Body of pancreas (tissue), 4 donors: ENCODE data around the gene FJX1.

Source experiments
- CTCF ChIP-seq, 7 experiments: fragments of 450-650 bp in 4 of 7; fragments of 200-600 bp in 3 of 7; sonication (generic) in 3 of 7; IDR thresholded peaks; one replicate each; pipeline ENCODE4 v1.5.1; 2016 to 2019; ENCODE audit warnings: antibody characterized with exemption in 7 of 7
- POLR2A ChIP-seq, 3 donors: fragments of 450-650 bp; IDR thresholded peaks; one replicate each; pipeline ENCODE4 v1.6.1; 2016; ENCODE audit warnings: antibody characterized with exemption in 3 of 3, mild to moderate bottlenecking in 2 of 3

- TF ChIP-seq CTCF (IDR thresholded peaks at IDR 0.05): no peak
- no peak for TF ChIP-seq POLR2A (IDR thresholded peaks at IDR 0.05)
Observed at GRCh38 chr11:35624781-35625180, 6.5 kb downstream of the FJX1 start.
